ENCODE results near the gene ARAP3. TPM values are rescaled to one million over a fixed set of nuclear protein-coding genes. Genes with fewer than 3 reads are reported as not detected.

Gene ARAP3
- total and polyA plus RNA-seq, 2 donors (not counting 3 experiments of a cell fraction or from before 2014, with no cell fraction given), result 60.6 to 136 TPM

GRCh38 chr5:141617128-141617527 is 64.9 kb downstream of the ARAP3 start:
- H3K79me2 ChIP-seq (ENCODE audit: control insufficient read depth, insufficient read depth, low read length), result peaks cover 43% of the 10 kb centered on the region
- H3K36me3 ChIP-seq (ENCODE audit: control insufficient read depth in 2 of 2, extremely low read depth in 1 of 2, insufficient read depth in 2 of 2, low read length in 2 of 2), result peaks cover 0 to 5% of the 10 kb centered on the region in 2 experiments
- peak overlapping the region; percentile 67 for H3K9ac ChIP-seq (replicated peaks; ENCODE audit: extremely low read depth, insufficient read depth, low read length)
- intact Hi-C loops (cut with micrococcal nuclease), result no loop called here
- FAIRE-seq, result peak; percentile 57
- peak overlapping the region in 2 of 3 experiments; percentile 77 to 84 for H3K4me3 ChIP-seq (replicated peaks in 1 of 3; ENCODE audit: insufficient read depth in 1 of 3, low read depth in 1 of 3, low read length in 3 of 3)
- peak overlapping the region; percentile 90 for H3K4me2 ChIP-seq (ENCODE audit: insufficient read depth, low read length)
- dilution Hi-C loops (cut with MboI; ENCODE audit: extremely low pct_ligation_motif_present, low sequenced_read_pairs), result no loop called here
- H3K27me3 ChIP-seq (ENCODE audit: control insufficient read depth in 2 of 2, insufficient read depth in 2 of 2, low read length in 2 of 2), result no peaks in the 10 kb centered on the region
- ChIA-PET CTCF (interaction anchor here (0.9 to 8.5 kb wide), 8 partner anchors 12 to 187 kb away, joined by 3 to 1019 read pairs (median 40); partner anchors contain the start of genes HDAC3, PCDHGA12 and RELL2), POLR2A (no interaction called here)
- no peak for DNase-seq (ENCODE audit: low read depth, low spot score)
- H4K20me1 ChIP-seq (replicated peaks; ENCODE audit: control insufficient read depth, extremely low read depth, insufficient read depth, low read length), result peaks cover 3% of the 10 kb centered on the region
- peak overlapping the region; percentile 22 for H3K27ac ChIP-seq (ENCODE audit: insufficient read depth, low read depth, low read length)
- peaks cover 18% of the 10 kb centered on the region for H3K4me1 ChIP-seq (ENCODE audit: control insufficient read depth, extremely low read depth, insufficient read depth, low read length)
- no peaks in the 10 kb centered on the region for H3K9me1 ChIP-seq (replicated peaks; ENCODE audit: control insufficient read depth, extremely low read depth, insufficient read depth, low read length)
- TF ChIP-seq POLR2AphosphoS5 (IDR thresholded peaks at IDR 0.05; ENCODE audit: insufficient read depth, low read depth, low read length) (peak; percentile 26), FOS (IDR thresholded peaks at IDR 0.05; ENCODE audit: borderline replicate concordance, insufficient read depth, low read length) (peak; percentile 75), EZH2 (IDR thresholded peaks at IDR 0.05; ENCODE audit: borderline replicate concordance, low read depth, low read length, severe bottlenecking) (no peak), GATA2 (IDR thresholded peaks at IDR 0.05; ENCODE audit: insufficient read depth, insufficient read length, low read depth, low read length) (peak; percentile 81), CTCF (IDR thresholded peaks at IDR 0.05; ENCODE audit: extremely low read depth in 1 of 2, insufficient read depth in 1 of 2, low read depth in 1 of 2, low read length in 2 of 2) (no peak), MAX (IDR thresholded peaks at IDR 0.05; ENCODE audit: insufficient read depth, insufficient read length) (no peak), POLR2A (IDR thresholded peaks at IDR 0.05; ENCODE audit: low read depth, low read length) (no peak), MYC (IDR thresholded peaks at IDR 0.05; ENCODE audit: low read depth, low read length) (no peak), JUN (IDR thresholded peaks at IDR 0.05; ENCODE audit: borderline replicate concordance, insufficient read depth, insufficient read length, low read depth) (peak; percentile 50)
- no peak overlapping the region for H2AFZ ChIP-seq (ENCODE audit: low read depth, low read length)
- no TSS peak for BruUV-seq (replicated peaks)
- no peaks in the 10 kb centered on the region for H3K9me3 ChIP-seq (replicated peaks; ENCODE audit: control insufficient read depth, insufficient read depth, low read length)

Measured in endothelial cell of umbilical vein (primary cell).